PFSK-1 (cell line): ENCODE results near the gene ITGA8.

Experiments
- FOXP2 ChIP-seq: optimal IDR thresholded peaks from 2 replicates; pipeline ENCODE3; 2011; ENCODE audit warnings: borderline replicate concordance, control low read depth, inconsistent platforms; ENCODE audit not compliant: insufficient read depth; ENCODE audit errors: extremely low read length, extremely low read depth
- POLR2AphosphoS5 ChIP-seq: IDR thresholded peaks from 2 replicates; pipeline ENCODE4 v1.6.1; 2012; ENCODE audit warnings: low read depth, mild to moderate bottlenecking, control low read depth, low read length, moderate library complexity
- SIN3A ChIP-seq: IDR thresholded peaks from 2 replicates; pipeline ENCODE4 v1.6.1; 2012; ENCODE audit warnings: mild to moderate bottlenecking, low read length, moderate library complexity, borderline replicate concordance; ENCODE audit not compliant: insufficient read depth
- TAF1 ChIP-seq: IDR thresholded peaks from 2 replicates; pipeline ENCODE4 v1.6.1; 2012; ENCODE audit warnings: low read length, control low read depth, borderline replicate concordance; ENCODE audit not compliant: insufficient read depth
- TF ChIP-seq, protein P1 (sequence below), 2 experiments: IDR thresholded peaks; 2 replicates each; pipeline versions ENCODE4 v1.6.1 to v1.8.0; 2011 to 2012; ENCODE audit warnings: low read depth in 2 of 2, low read length in 2 of 2, control low read depth in 1 of 2, inconsistent platforms in 1 of 2, mild to moderate bottlenecking in 1 of 2, moderate library complexity in 1 of 2; ENCODE audit not compliant: insufficient read depth in 1 of 2

The ITGA8 gene

DNA sequence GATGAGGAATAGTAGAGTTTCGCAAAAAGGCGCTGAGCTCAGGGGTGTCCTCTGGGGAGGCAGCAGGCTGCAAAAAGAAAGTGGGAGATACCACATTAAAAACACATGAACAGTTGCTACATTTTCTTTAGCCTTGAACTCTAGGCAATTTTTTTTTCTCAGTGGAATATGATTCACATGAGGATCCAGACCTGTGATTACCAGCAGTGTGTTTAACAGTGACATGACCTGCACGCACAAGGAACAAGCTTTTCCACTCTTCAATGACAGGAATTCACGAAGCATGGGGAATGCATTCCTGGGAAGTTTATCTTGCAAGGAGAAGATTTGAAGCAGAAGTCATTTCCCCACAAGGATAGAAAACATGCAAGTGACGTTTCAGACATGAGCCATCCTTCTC lies 161.6 kb downstream of the ITGA8 start:
- no peak for TF ChIP-seq SIN3A
- TF ChIP-seq, protein P1, sequence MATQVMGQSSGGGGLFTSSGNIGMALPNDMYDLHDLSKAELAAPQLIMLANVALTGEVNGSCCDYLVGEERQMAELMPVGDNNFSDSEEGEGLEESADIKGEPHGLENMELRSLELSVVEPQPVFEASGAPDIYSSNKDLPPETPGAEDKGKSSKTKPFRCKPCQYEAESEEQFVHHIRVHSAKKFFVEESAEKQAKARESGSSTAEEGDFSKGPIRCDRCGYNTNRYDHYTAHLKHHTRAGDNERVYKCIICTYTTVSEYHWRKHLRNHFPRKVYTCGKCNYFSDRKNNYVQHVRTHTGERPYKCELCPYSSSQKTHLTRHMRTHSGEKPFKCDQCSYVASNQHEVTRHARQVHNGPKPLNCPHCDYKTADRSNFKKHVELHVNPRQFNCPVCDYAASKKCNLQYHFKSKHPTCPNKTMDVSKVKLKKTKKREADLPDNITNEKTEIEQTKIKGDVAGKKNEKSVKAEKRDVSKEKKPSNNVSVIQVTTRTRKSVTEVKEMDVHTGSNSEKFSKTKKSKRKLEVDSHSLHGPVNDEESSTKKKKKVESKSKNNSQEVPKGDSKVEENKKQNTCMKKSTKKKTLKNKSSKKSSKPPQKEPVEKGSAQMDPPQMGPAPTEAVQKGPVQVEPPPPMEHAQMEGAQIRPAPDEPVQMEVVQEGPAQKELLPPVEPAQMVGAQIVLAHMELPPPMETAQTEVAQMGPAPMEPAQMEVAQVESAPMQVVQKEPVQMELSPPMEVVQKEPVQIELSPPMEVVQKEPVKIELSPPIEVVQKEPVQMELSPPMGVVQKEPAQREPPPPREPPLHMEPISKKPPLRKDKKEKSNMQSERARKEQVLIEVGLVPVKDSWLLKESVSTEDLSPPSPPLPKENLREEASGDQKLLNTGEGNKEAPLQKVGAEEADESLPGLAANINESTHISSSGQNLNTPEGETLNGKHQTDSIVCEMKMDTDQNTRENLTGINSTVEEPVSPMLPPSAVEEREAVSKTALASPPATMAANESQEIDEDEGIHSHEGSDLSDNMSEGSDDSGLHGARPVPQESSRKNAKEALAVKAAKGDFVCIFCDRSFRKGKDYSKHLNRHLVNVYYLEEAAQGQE (IDR thresholded peaks at IDR 0.05; ENCODE audit: insufficient read depth in 1 of 2, low read depth in 2 of 2, low read length in 2 of 2): no peak
- no peak for TF ChIP-seq TAF1
- TF ChIP-seq FOXP2: no peak
- TF ChIP-seq POLR2AphosphoS5: no peak

DNA sequence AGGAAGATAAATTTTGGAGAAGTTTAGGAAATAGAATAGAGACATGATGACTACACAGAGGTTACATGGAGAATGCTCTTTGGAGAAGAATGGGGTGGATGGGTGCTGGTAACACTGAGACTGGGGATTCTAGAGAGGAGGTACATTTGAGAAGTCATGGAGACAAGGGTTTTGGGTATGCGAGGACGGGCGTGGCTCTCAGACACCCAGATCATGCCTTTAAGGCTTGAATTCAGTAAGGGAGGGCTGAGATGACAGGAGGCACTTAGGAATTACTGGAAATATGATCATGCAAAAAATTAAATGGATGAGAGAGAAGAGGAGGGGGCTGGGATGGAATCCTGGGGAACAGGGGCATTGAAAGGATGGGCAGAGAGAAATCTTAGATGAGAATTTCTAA lies 168.8 kb downstream of the ITGA8 start:
- TF ChIP-seq FOXP2 (no peak), POLR2AphosphoS5 (no peak)
- TF ChIP-seq, protein P1 (IDR thresholded peaks at IDR 0.05; ENCODE audit: insufficient read depth in 1 of 2, low read depth in 2 of 2, low read length in 2 of 2): no peak

DNA sequence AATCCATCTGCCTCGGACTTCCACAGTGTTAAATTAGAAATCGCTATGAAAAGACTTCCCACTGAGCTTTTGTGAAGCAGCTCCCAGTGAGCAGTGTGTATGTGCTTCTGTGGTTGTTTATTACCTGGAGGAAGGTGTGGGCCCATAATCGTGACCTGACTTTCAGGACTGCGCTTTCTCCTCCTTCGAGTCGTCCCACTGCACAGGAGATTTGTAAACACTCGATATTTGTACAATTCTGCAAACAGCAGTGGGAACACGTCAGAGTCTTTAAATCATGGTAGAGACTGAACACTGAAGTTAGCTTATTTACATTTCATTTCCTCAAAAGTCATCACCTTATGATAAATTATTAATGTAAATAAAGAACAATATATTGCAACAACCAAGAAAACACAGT lies 171.4 kb downstream of the ITGA8 start:
- no peak for TF ChIP-seq TAF1
- no peak for TF ChIP-seq POLR2AphosphoS5
- TF ChIP-seq FOXP2: no peak
- no peak for TF ChIP-seq SIN3A
- TF ChIP-seq, protein P1 (IDR thresholded peaks at IDR 0.05; ENCODE audit: insufficient read depth in 1 of 2, low read depth in 2 of 2, low read length in 2 of 2): no peak

DNA sequence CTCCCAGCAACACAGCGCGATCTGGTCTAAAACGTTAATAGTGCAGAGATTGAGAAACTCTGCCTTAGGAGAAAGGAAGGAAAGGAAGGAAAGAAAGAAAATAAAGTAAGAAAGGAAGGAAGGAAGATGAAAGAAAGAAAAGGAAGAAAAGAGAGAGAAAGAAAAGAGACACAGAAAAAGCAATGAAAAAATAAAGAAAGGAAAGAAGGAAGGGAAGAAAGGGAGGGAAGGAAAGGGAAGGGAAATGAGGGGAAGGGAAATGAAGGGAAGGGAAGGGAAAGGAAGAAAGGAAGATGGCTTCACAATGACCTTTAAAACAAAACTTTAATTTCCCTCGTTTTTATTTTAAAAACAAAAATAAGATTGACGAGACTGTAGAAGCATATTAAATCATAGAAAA lies 173.1 kb downstream of the ITGA8 start:
- TF ChIP-seq, protein P1 (IDR thresholded peaks at IDR 0.05; ENCODE audit: insufficient read depth in 1 of 2, low read depth in 2 of 2, low read length in 2 of 2): no peak
- TF ChIP-seq TAF1: no peak
- TF ChIP-seq POLR2AphosphoS5: no peak
- no peak for TF ChIP-seq FOXP2
- no peak for TF ChIP-seq SIN3A

DNA sequence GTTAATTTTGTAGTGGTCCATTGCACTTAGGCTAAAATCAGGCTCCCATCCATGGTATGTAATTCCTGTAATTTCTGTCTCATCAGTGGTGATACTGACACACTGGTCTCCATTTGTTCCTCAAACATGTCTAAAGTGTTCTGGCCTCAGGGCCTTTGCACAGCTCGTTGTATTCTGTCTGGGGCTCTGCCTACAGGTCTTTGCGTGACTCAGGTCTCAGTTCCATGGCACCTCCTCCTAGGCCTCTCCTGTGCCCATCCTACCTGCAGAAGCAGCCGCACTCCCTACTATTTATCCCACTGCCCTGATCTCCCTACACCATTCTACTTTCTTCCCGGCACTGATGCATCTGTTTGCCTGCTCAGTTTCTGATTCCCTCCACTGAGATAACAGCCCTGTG lies 173.8 kb downstream of the ITGA8 start:
- TF ChIP-seq SIN3A (no peak), TAF1 (no peak), FOXP2 (no peak), POLR2AphosphoS5 (no peak)
- TF ChIP-seq, protein P1 (IDR thresholded peaks at IDR 0.05; ENCODE audit: insufficient read depth in 1 of 2, low read depth in 2 of 2, low read length in 2 of 2): no peak
